WERI-Rb-1 (cell line): ENCODE measurements around the gene GKAP1.

Experiments used
- DNase-seq: peaks from one replicate; pipeline ENCODE4 v3.0.0-alpha.2; 2020
- H3K27ac ChIP-seq: fragments of 250-450 bp; sonication (Bioruptor Pico); 2 replicates; pipeline ENCODE4 v1.5.1; 2020; ENCODE audit warnings: mild to moderate bottlenecking, moderate library complexity
- H3K27me3 ChIP-seq: fragments of 250-450 bp; sonication (Bioruptor Pico); 2 replicates; pipeline ENCODE4 v1.5.1; 2021; ENCODE audit warnings: mild to moderate bottlenecking, low read depth, moderate library complexity; ENCODE audit not compliant: insufficient read depth, severe bottlenecking
- H3K36me3 ChIP-seq: fragments of 250-450 bp; sonication (Bioruptor Pico); 2 replicates; pipeline ENCODE4 v1.5.1; 2020; ENCODE audit warnings: mild to moderate bottlenecking, moderate library complexity
- H3K4me3 ChIP-seq: 2 replicates; pipeline ENCODE4 v1.5.1; 2011; ENCODE audit warnings: low read depth, mild to moderate bottlenecking, control low read depth, low read length
- H3K9me3 ChIP-seq: fragments of 250-450 bp; sonication (Bioruptor Pico); 2 replicates; pipeline ENCODE4 v1.5.1; 2021; ENCODE audit warnings: mild to moderate bottlenecking, moderate library complexity; ENCODE audit not compliant: severe bottlenecking
- TF ChIP-seq, protein P1 (sequence below): IDR thresholded peaks from 2 replicates; pipeline ENCODE4 v1.5.1; 2011; ENCODE audit warnings: low read depth, mild to moderate bottlenecking, control low read depth, inconsistent platforms, low read length

GKAP1 gene

DNA sequence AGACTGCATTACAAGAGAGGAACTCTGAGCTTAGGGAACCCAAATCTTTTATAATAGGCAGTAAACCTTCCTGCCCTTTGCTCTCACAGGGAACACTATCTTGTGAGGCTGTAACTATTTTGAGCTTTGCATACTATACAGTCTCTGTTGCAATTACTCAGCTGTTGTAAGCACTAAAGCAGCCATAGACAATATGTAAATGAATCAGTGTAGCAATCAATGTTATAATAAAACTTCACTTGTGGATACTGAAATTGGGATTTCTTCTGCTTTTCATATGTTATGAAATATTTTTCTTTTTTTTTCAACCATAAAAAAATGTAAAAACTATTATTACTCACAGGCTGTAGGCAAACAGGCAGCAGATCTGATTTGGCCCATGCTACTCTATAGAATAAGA, 93.1 kb downstream of the GKAP1 start:
- Histone ChIP-seq H3K36me3 (no peaks in the 10 kb centered on the region), H3K4me3 (no peak overlapping the region), H3K9me3 (no peaks in the 10 kb centered on the region), H3K27me3 (no peaks in the 10 kb centered on the region), H3K27ac (no peak overlapping the region)
- DNase-seq = no peak
- TF ChIP-seq, protein P1, sequence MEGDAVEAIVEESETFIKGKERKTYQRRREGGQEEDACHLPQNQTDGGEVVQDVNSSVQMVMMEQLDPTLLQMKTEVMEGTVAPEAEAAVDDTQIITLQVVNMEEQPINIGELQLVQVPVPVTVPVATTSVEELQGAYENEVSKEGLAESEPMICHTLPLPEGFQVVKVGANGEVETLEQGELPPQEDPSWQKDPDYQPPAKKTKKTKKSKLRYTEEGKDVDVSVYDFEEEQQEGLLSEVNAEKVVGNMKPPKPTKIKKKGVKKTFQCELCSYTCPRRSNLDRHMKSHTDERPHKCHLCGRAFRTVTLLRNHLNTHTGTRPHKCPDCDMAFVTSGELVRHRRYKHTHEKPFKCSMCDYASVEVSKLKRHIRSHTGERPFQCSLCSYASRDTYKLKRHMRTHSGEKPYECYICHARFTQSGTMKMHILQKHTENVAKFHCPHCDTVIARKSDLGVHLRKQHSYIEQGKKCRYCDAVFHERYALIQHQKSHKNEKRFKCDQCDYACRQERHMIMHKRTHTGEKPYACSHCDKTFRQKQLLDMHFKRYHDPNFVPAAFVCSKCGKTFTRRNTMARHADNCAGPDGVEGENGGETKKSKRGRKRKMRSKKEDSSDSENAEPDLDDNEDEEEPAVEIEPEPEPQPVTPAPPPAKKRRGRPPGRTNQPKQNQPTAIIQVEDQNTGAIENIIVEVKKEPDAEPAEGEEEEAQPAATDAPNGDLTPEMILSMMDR = no peak

DNA sequence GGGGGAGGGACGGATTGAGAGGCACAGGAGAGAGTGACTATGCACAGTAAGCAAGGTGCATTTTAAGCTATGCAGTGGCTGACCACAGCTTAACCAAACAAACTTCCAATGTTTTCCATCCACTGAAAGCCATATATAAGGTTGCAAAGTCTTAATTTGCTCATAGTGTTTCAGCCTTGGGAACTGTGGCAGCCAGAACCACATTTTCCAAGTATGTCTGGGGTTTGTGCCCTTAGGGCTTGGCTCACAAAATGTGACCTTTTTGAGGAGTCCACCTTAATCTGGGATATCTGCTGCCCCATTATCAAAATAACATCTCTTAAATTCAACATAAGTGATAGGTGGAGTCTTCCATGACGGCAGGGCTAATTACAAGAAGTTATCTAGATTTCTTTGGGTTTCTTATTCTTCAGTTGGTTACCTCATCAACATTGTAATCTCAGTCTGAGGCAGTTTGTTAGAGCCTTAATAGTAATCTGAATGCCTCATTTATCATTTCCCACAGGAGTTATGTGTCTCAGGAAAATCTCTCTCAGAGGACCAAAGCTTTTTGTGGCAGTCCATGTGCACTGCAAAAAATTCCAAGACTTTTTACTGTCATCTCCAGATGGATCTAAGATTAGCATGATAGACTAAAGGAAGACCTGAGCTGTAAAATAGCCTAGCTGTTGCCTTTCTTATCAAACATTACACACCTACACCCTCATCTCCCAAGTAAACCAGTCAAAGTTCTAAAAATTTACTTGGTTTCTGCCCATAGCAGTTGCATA, 94.7 kb downstream of the GKAP1 start:
- Histone ChIP-seq H3K4me3 (no peak overlapping the region), H3K27me3 (no peaks in the 10 kb centered on the region), H3K27ac (no peak overlapping the region), H3K36me3 (no peaks in the 10 kb centered on the region), H3K9me3 (no peaks in the 10 kb centered on the region)
- no peak for DNase-seq
- TF ChIP-seq, protein P1 = no peak

GRCh38 chr9:83721509-83721908, 96.1 kb downstream of the GKAP1 start:
- Histone ChIP-seq H3K4me3 (no peak overlapping the region), H3K9me3 (no peaks in the 10 kb centered on the region), H3K27me3 (no peaks in the 10 kb centered on the region), H3K27ac (no peak overlapping the region), H3K36me3 (no peaks in the 10 kb centered on the region)
- no peak for DNase-seq
- TF ChIP-seq, protein P1 = no peak

DNA sequence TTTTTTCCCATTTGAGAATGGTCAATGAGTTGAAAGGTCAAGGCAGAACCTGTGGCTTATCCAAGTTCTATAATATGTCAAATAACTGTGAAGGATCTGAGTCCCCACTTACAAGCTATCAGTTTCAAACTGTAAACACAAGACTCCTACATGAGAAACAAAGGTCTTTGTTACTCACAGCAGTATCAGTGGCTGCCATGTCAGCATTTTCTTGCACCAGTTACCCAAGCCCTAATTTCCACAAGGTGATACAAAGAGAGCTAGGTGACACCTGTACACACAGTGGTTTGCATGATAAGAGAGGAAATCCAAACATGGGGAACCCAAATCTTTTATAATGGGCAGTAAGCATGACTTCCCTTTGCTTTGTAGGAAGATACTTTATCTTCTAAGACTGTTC, 101.8 kb downstream of the GKAP1 start:
- no peaks in the 10 kb centered on the region for H3K36me3 ChIP-seq
- no peak overlapping the region for H3K4me3 ChIP-seq
- no peaks in the 10 kb centered on the region for H3K9me3 ChIP-seq
- no peaks in the 10 kb centered on the region for H3K27me3 ChIP-seq
- TF ChIP-seq, protein P1 = no peak
- DNase-seq = no peak
- H3K27ac ChIP-seq = no peak overlapping the region

DNA sequence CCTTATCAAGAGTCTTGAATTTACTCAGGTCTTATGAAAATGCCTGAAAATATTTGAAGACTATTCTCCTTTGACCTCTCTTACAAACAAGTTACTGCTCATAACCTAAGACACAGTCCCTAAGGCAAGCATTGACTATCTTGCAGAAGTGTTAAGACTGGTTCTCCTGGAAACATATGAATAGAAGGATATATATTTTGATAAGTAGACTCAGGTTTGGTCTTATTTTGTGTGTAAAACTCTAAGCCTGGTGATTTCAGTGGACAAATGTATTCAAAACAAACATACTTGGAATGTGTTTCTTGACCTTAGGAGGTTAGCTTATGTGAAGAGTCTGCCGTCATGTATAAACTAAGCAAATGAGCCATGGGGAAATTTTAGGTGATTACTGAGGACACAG, 102.3 kb downstream of the GKAP1 start:
- no peaks in the 10 kb centered on the region for H3K9me3 ChIP-seq
- no peak for DNase-seq
- TF ChIP-seq, protein P1 = no peak

GRCh38 chr9:83714329-83714728, 103.2 kb downstream of the GKAP1 start:
- Histone ChIP-seq H3K4me3 (no peak overlapping the region), H3K36me3 (no peaks in the 10 kb centered on the region), H3K27ac (no peak overlapping the region), H3K9me3 (no peaks in the 10 kb centered on the region), H3K27me3 (no peaks in the 10 kb centered on the region)
- DNase-seq = no peak
- TF ChIP-seq, protein P1 = no peak

More for the DNA sequence above, 102.3 kb downstream of the GKAP1 start:
- H3K36me3 ChIP-seq = no peaks in the 10 kb centered on the region
- H3K27me3 ChIP-seq = no peaks in the 10 kb centered on the region
- H3K4me3 ChIP-seq = no peak overlapping the region
- H3K27ac ChIP-seq = no peak overlapping the region
